Liver (tissue), 9 donors: ENCODE measurements around the gene TESK2. TPM values are rescaled to one million over a fixed set of nuclear protein-coding genes. Genes with fewer than 3 reads are reported as not detected.

ENCODE experiments used
- DNase-seq: peaks from one replicate; pipeline ENCODE4 v3.0.0-alpha.2; 2017; ENCODE audit warnings: low spot score
- H3K27ac ChIP-seq, 2 donors: one replicate each; pipeline ENCODE4 v1.7.0; 2013; ENCODE audit warnings: inconsistent platforms in 2 of 2, low read length in 2 of 2, control low read depth in 1 of 2, low read depth in 1 of 2, mild to moderate bottlenecking in 1 of 2
- H3K27me3 ChIP-seq, 4 donors: one replicate each; pipeline versions ENCODE4 v1.6.1 to v1.7.0; 2013; ENCODE audit warnings: low read length in 3 of 4, inconsistent platforms in 1 of 4, mild to moderate bottlenecking in 1 of 4, moderate library complexity in 1 of 4; ENCODE audit not compliant: control insufficient read depth in 4 of 4, insufficient read depth in 4 of 4
- H3K36me3 ChIP-seq, 4 donors: one replicate each; pipeline versions ENCODE4 v1.6.1 to v1.7.0; 2013; ENCODE audit warnings: low read length in 3 of 4, mild to moderate bottlenecking in 3 of 4, low read depth in 1 of 4, moderate library complexity in 1 of 4; ENCODE audit not compliant: control insufficient read depth in 4 of 4, insufficient read depth in 3 of 4
- H3K4me1 ChIP-seq, 4 donors: one replicate each; pipeline versions ENCODE4 v1.6.1 to v1.7.0; 2013; ENCODE audit warnings: low read length in 3 of 4, mild to moderate bottlenecking in 3 of 4, moderate library complexity in 1 of 4; ENCODE audit not compliant: control insufficient read depth in 4 of 4, insufficient read depth in 4 of 4
- H3K4me3 ChIP-seq, 3 donors: one replicate each; pipeline versions ENCODE4 v1.6.1 to v1.7.0; 2013; ENCODE audit warnings: low read length in 3 of 3, control low read depth in 1 of 3, low read depth in 1 of 3, mild to moderate bottlenecking in 1 of 3
- H3K9ac ChIP-seq, 2 donors: one replicate each; pipeline ENCODE4 v1.7.0; 2013; ENCODE audit warnings: low read length in 2 of 2, mild to moderate bottlenecking in 2 of 2, moderate library complexity in 2 of 2, control low read depth in 1 of 2, low read depth in 1 of 2
- H3K9me3 ChIP-seq, 4 donors: one replicate each; pipeline versions ENCODE4 v1.6.1 to v1.7.0; 2013; ENCODE audit warnings: low read length in 3 of 4; ENCODE audit not compliant: control insufficient read depth in 4 of 4
- EGR1 ChIP-seq, 2 donors: IDR thresholded peaks; 2 replicates each; pipeline ENCODE4 v1.6.1; 2016 to 2018; ENCODE audit warnings: antibody characterized with exemption in 2 of 2, low read depth in 2 of 2
- FOXA1 ChIP-seq: IDR thresholded peaks from 2 replicates; pipeline ENCODE4 v1.6.1; 2016; ENCODE audit warnings: antibody characterized with exemption
- FOXA2 ChIP-seq: IDR thresholded peaks from 2 replicates; pipeline ENCODE4 v1.6.1; 2016; ENCODE audit warnings: antibody characterized with exemption
- GABPA ChIP-seq, 2 donors: IDR thresholded peaks in 1 of 2; conservative IDR thresholded peaks in 1 of 2; 2 replicates each; pipeline ENCODE4 v1.6.1; 2016; ENCODE audit warnings: antibody characterized with exemption in 2 of 2, mild to moderate bottlenecking in 1 of 2, moderate library complexity in 1 of 2
- HNF4A ChIP-seq, 2 donors: conservative IDR thresholded peaks; 2 replicates each; pipeline ENCODE4 v1.6.1; 2016; ENCODE audit warnings: antibody characterized with exemption in 2 of 2, mild to moderate bottlenecking in 2 of 2
- JUND ChIP-seq, 2 donors: IDR thresholded peaks; 2 replicates each; pipeline ENCODE4 v1.6.1; 2016; ENCODE audit warnings: antibody characterized with exemption in 2 of 2
- MAX ChIP-seq: IDR thresholded peaks from 2 replicates; pipeline ENCODE4 v1.6.1; 2016; ENCODE audit warnings: antibody characterized with exemption
- NR2F2 ChIP-seq: IDR thresholded peaks from 2 replicates; pipeline ENCODE4 v1.6.1; 2016; ENCODE audit warnings: antibody characterized with exemption
- RAD21 ChIP-seq, 2 donors: IDR thresholded peaks; 2 replicates each; pipeline ENCODE4 v1.6.1; 2016; ENCODE audit warnings: antibody characterized with exemption in 2 of 2, mild to moderate bottlenecking in 2 of 2
- REST ChIP-seq: IDR thresholded peaks from 2 replicates; pipeline ENCODE4 v1.6.1; 2016; ENCODE audit warnings: antibody characterized with exemption, mild to moderate bottlenecking
- RXRA ChIP-seq, 2 donors: IDR thresholded peaks; 2 replicates each; pipeline ENCODE4 v1.6.1; 2017 to 2018; ENCODE audit warnings: antibody characterized with exemption in 2 of 2, mild to moderate bottlenecking in 1 of 2
- SP1 ChIP-seq: IDR thresholded peaks from 2 replicates; pipeline ENCODE4 v1.6.1; 2018; ENCODE audit warnings: antibody characterized with exemption, mild to moderate bottlenecking
- TAF1 ChIP-seq: conservative IDR thresholded peaks from 2 replicates; pipeline ENCODE4 v1.6.1; 2016; ENCODE audit warnings: antibody characterized with exemption, mild to moderate bottlenecking
- YY1 ChIP-seq: IDR thresholded peaks from 2 replicates; pipeline ENCODE4 v1.6.1; 2016; ENCODE audit warnings: antibody characterized with exemption, mild to moderate bottlenecking
- WGBS: extraction: QIAGEN DNeasy Blood & Tissue Kit; methylation state at CpG from one replicate; pipeline ENCODE4 v1.1.7; 2013; 5-methylcytosine and 5-hydroxymethylcytosine counted together
- polyA plus RNA-seq, 2 donors: library from polyadenylated mRNA; stranded (reverse) in 1 of 2; unstranded in 1 of 2; fragments of 200-250 nt in 1 of 2; fragments of >200 nt in 1 of 2; fragmentation: Nextera tagmentation in 1 of 2; extraction: Ambion mirVana in 1 of 2; gene quantifications; one replicate each; pipeline versions ENCODE4 v1.2.1 to v1.2.3, GENCODE V29; 2013 to 2015
- total RNA-seq, 2 donors: library from RNA; depleted of rRNA; stranded (reverse); fragments of >200 nt; gene quantifications; one replicate each; pipeline ENCODE4 v1.2.3, GENCODE V29; 2014
- TF ChIP-seq, protein P1 (sequence below): IDR thresholded peaks from 2 replicates; pipeline ENCODE4 v1.6.1; 2016; ENCODE audit warnings: antibody characterized with exemption
- TF ChIP-seq, protein P2 (sequence below): IDR thresholded peaks from 2 replicates; pipeline ENCODE4 v1.6.1; 2016; ENCODE audit warnings: antibody characterized with exemption
- donor health status: healthy.
- donor health status: healthy.
- donor health status: healthy.
- donor health status: healthy.
- donor health status: healthy.

The TESK2 gene
- total and polyA plus RNA-seq, 4 donors: 2.4 to 8.2 (median 5.2) TPM

GRCh38 chr1:45327644-45328515, 163.1 kb downstream of the TESK2 start:
- WGBS: 79% methylated on average over 19 of the region's 19 CpGs
- no peaks in the 10 kb centered on the region for H3K9me3 ChIP-seq
- peaks cover 3 to 13% (median 7%) of the 10 kb centered on the region in 4 donors for H3K4me1 ChIP-seq
- no peak overlapping the region for H3K27ac ChIP-seq
- no peak for DNase-seq
- no peak overlapping the region for H3K4me3 ChIP-seq
- no peak overlapping the region for H3K9ac ChIP-seq
- TF ChIP-seq, protein P1, sequence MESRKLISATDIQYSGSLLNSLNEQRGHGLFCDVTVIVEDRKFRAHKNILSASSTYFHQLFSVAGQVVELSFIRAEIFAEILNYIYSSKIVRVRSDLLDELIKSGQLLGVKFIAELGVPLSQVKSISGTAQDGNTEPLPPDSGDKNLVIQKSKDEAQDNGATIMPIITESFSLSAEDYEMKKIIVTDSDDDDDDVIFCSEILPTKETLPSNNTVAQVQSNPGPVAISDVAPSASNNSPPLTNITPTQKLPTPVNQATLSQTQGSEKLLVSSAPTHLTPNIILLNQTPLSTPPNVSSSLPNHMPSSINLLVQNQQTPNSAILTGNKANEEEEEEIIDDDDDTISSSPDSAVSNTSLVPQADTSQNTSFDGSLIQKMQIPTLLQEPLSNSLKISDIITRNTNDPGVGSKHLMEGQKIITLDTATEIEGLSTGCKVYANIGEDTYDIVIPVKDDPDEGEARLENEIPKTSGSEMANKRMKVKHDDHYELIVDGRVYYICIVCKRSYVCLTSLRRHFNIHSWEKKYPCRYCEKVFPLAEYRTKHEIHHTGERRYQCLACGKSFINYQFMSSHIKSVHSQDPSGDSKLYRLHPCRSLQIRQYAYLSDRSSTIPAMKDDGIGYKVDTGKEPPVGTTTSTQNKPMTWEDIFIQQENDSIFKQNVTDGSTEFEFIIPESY: no peak
- TF ChIP-seq RAD21 (IDR thresholded peaks at IDR 0.05): no peak
- TF ChIP-seq FOXA1: no peak
- no peak for TF ChIP-seq EGR1 (IDR thresholded peaks at IDR 0.05; ENCODE audit: low read depth in 2 of 2)
- no peak for TF ChIP-seq GABPA (IDR thresholded peaks at IDR 0.05 in 1 of 2, conservative IDR thresholded peaks at IDR 0.05 in 1 of 2)
- no peak for TF ChIP-seq HNF4A (conservative IDR thresholded peaks at IDR 0.05)
- TF ChIP-seq, protein P2, sequence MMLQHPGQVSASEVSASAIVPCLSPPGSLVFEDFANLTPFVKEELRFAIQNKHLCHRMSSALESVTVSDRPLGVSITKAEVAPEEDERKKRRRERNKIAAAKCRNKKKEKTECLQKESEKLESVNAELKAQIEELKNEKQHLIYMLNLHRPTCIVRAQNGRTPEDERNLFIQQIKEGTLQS: no peak
- no peak for TF ChIP-seq NR2F2
- TF ChIP-seq RXRA (IDR thresholded peaks at IDR 0.05): no peak
- no peak for TF ChIP-seq TAF1
- no peak for TF ChIP-seq JUND (IDR thresholded peaks at IDR 0.05)
- no peak for TF ChIP-seq MAX
- TF ChIP-seq FOXA2: no peak
- no peak for TF ChIP-seq SP1
- no peak for TF ChIP-seq YY1
- TF ChIP-seq REST: no peak
- H3K27me3 ChIP-seq: no peaks in the 10 kb centered on the region
- peaks cover 0 to 18% (median 5%) of the 10 kb centered on the region in 4 donors for H3K36me3 ChIP-seq
